Measurements from ENCODE around the gene SCTR. TPM values are rescaled to one million over a fixed set of nuclear protein-coding genes. Genes with fewer than 3 reads are reported as not detected.

SCTR gene
- total and polyA plus RNA-seq, 2 of the 13 experiments (the other 11 are each of a cell fraction or from before 2014, with no cell fraction given), result not detected

DNA sequence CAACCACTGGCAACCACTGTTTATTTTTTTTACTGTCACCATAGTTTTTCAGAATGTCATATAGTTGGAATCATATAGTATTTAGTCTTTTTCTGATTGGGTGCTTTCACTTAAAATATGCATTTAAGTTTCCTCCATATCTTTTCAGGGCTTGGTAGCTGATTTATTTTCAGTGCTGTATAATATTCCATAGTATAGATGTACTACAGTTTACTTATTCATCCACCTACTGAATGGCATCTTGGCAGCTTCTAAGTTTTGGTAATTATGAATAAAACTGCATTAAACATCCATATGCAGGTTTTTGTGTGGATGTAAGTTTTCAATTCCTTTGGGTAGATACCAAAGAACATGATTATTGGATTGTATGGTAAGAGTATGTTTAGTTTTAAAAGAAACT is 43.0 kb upstream of the SCTR start (continued):
- TF ChIP-seq, protein P1, sequence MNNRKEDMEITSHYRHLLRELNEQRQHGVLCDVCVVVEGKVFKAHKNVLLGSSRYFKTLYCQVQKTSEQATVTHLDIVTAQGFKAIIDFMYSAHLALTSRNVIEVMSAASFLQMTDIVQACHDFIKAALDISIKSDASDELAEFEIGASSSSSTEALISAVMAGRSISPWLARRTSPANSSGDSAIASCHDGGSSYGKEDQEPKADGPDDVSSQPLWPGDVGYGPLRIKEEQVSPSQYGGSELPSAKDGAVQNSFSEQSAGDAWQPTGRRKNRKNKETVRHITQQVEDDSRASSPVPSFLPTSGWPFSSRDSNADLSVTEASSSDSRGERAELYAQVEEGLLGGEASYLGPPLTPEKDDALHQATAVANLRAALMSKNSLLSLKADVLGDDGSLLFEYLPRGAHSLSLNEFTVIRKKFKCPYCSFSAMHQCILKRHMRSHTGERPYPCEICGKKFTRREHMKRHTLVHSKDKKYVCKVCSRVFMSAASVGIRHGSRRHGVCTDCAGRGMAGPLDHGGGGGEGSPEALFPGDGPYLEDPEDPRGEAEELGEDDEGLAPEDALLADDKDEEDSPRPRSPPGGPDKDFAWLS (CRISPR knock-in tag; IDR thresholded peaks at IDR 0.05; ENCODE audit: borderline replicate concordance), result no peak
- TF ChIP-seq ZNF713 (CRISPR knock-in tag; IDR thresholded peaks at IDR 0.05), result no peak

- H3K36me3 ChIP-seq (replicated peaks in 1 of 2; ENCODE audit: control insufficient read depth in 1 of 2, insufficient read depth in 2 of 2, low read length in 2 of 2), result no peaks in the 10 kb centered on the region
- no peak overlapping the region for H3K4me2 ChIP-seq (ENCODE audit: low read depth, low read length)
- H2AFZ ChIP-seq (ENCODE audit: low read length), result no peak overlapping the region
- no peaks in the 10 kb centered on the region; a peak in 1 of 5 replicates for H3K27me3 ChIP-seq (ENCODE audit: control insufficient read depth in 1 of 2, insufficient read depth in 2 of 2, low read length in 2 of 2)
- H3K4me1 ChIP-seq (ENCODE audit: insufficient read depth, low read length), result no peaks in the 10 kb centered on the region
- POLR2A ChIA-PET, result no interaction called here
- H3K79me2 ChIP-seq (ENCODE audit: insufficient read depth, low read length), result no peaks in the 10 kb centered on the region
- no TSS peak for BruUV-seq (replicated peaks)
- WGBS (ENCODE audit: low lambda C conversion rate), result 44% methylated on average over 2 of the region's 2 CpGs
- in situ Hi-C loops (cut with HindIII; ENCODE audit: extremely low pct_ligation_motif_present, low pct_unique_long_range_greater_than_20kb) (no loop called here), intact Hi-C loops (cut with micrococcal nuclease; ENCODE audit: unreplicated experiment) (no loop called here)
- H3K27ac ChIP-seq (ENCODE audit: extremely low read length, insufficient read depth, low read length), result no peak overlapping the region
- DNase-seq (ENCODE audit: low spot score) (no peak), FAIRE-seq (no peak), ATAC-seq (no peak)
- no peaks in the 10 kb centered on the region for H3K9me3 ChIP-seq (ENCODE audit: low read length)
- CTCF ChIA-PET (ENCODE audit: low intra/inter-chr PET ratio, low total read pairs), result no interaction called here
- H4K20me1 ChIP-seq (ENCODE audit: insufficient read depth, low read length), result no peaks in the 10 kb centered on the region
- no peak overlapping the region for H3K4me3 ChIP-seq (replicated peaks in 1 of 3; ENCODE audit: insufficient read depth in 1 of 3, low read depth in 2 of 3, low read length in 3 of 3)
- no peak overlapping the region for H3K9ac ChIP-seq (ENCODE audit: insufficient read depth, low read depth, low read length)
- TF ChIP-seq YEATS2 (CRISPR knock-in tag; IDR thresholded peaks at IDR 0.05; ENCODE audit: borderline replicate concordance) (no peak), SP1 (IDR thresholded peaks at IDR 0.05) (no peak), SP1 (CRISPR knock-in tag; IDR thresholded peaks at IDR 0.05) (no peak), TFDP2 (CRISPR knock-in tag; IDR thresholded peaks at IDR 0.05) (no peak), FOXJ3 (CRISPR knock-in tag; IDR thresholded peaks at IDR 0.05; ENCODE audit: borderline replicate concordance) (no peak), SRSF9 (IDR thresholded peaks at IDR 0.05; ENCODE audit: borderline replicate concordance, insufficient read depth, low read depth, low read length, poor library complexity, severe bottlenecking) (no peak), SOX6 (IDR thresholded peaks at IDR 0.05) (no peak), SOX6 (CRISPR knock-in tag; IDR thresholded peaks at IDR 0.05) (no peak), IKZF1 (IDR thresholded peaks at IDR 0.05) (no peak), THYN1 (CRISPR knock-in tag; IDR thresholded peaks at IDR 0.05; ENCODE audit: borderline replicate concordance, low read depth) (no peak), MYC (CRISPR knock-in tag; IDR thresholded peaks at IDR 0.05; ENCODE audit: borderline replicate concordance) (no peak), ZNF749 (CRISPR knock-in tag; IDR thresholded peaks at IDR 0.05; ENCODE audit: borderline replicate concordance) (no peak), ZNF383 (CRISPR knock-in tag; IDR thresholded peaks at IDR 0.05; ENCODE audit: borderline replicate concordance) (no peak), ZNF136 (CRISPR knock-in tag; IDR thresholded peaks at IDR 0.05; ENCODE audit: low read depth) (no peak), TAF15 (IDR thresholded peaks at IDR 0.05; ENCODE audit: low read depth, low read length, poor library complexity, severe bottlenecking) (no peak), CBX2 (IDR thresholded peaks at IDR 0.05; ENCODE audit: low read depth, low read length) (no peak), CBX2 (CRISPR knock-in tag; IDR thresholded peaks at IDR 0.05; ENCODE audit: low read depth) (no peak), BCLAF1 (IDR thresholded peaks at IDR 0.05) (no peak)
These were observed 41.2 kb upstream of the SCTR start for GRCh38 chr2:119565481-119565880.
